HEK293 (cell line): ENCODE measurements around the gene MARVELD3.
A peak's percentile ranks its signal among the peaks of the same experiment; 100 is the strongest.

ENCODE experiments used
- CTCF ChIA-PET: fragments of 350-600 bp; formaldehyde crosslinking; extraction: SDS; loops from one replicate; lab custom pipeline; 2021; ENCODE audit warnings: antibody characterized with exemption; lab: Yijun Ruan, JAX
- POLR2A ChIA-PET: fragments of 300-600 bp; formaldehyde crosslinking; extraction: SDS; loops from one replicate; lab custom pipeline; 2020; ENCODE audit warnings: antibody characterized with exemption, inconsistent platforms; lab: Yijun Ruan, JAX
- H3K27ac ChIP-seq: fragments of 200-500 bp; sonication (Bioruptor generic); 2 replicates; pipeline ENCODE4 v1.5.1; 2014; ENCODE audit warnings: low read depth, low read length, control low read depth, inconsistent platforms; ENCODE audit errors: extremely low read depth
- H3K36me3 ChIP-seq, 2 experiments: fragments of 200-500 bp in 1 of 2; sonication (Bioruptor generic) in 1 of 2; 1 replicate in 1 of 2; 2 replicates in 1 of 2; pipeline ENCODE4 v1.5.1; 2014 to 2017; ENCODE audit warnings: inconsistent platforms in 2 of 2, low read length in 2 of 2; ENCODE audit not compliant: control insufficient read depth in 2 of 2, insufficient read depth in 1 of 2
- H3K4me1 ChIP-seq: fragments of 200-500 bp; sonication (Bioruptor generic); 2 replicates; pipeline ENCODE4 v1.5.1; 2014; ENCODE audit warnings: mild to moderate bottlenecking, low read length, inconsistent platforms; ENCODE audit not compliant: control insufficient read depth, insufficient read depth
- H3K4me3 ChIP-seq: 2 replicates; pipeline ENCODE4 v1.5.1; 2011; ENCODE audit warnings: low read depth, mild to moderate bottlenecking, control low read depth, low read length, moderate library complexity
- H3K9me3 ChIP-seq: fragments of 200-500 bp; sonication (Bioruptor generic); 2 replicates; pipeline ENCODE4 v1.5.1; 2014; ENCODE audit warnings: low read depth, low read length, inconsistent platforms; ENCODE audit not compliant: control insufficient read depth, insufficient read depth
- ZNF174 ChIP-seq: fragments of 450-650 bp; formaldehyde crosslinking; IDR thresholded peaks from 2 replicates; pipeline ENCODE4 v1.5.0; 2017; ENCODE audit warnings: missing biosample characterization, mild to moderate bottlenecking, missing genetic modification characterization
- ZNF416 ChIP-seq: fragments of 450-650 bp; formaldehyde crosslinking; IDR thresholded peaks from 2 replicates; pipeline ENCODE4 v1.5.1; 2016; ENCODE audit warnings: missing biosample characterization, missing genetic modification characterization
- ZNF530 ChIP-seq: fragments of 450-650 bp; formaldehyde crosslinking; IDR thresholded peaks from 2 replicates; pipeline ENCODE4 v1.5.1; 2016; ENCODE audit warnings: low read depth, missing biosample characterization, missing genetic modification characterization
- ZNF544 ChIP-seq: fragments of 450-650 bp; formaldehyde crosslinking; IDR thresholded peaks from 2 replicates; pipeline ENCODE4 v1.5.0; 2017; ENCODE audit warnings: missing biosample characterization, missing genetic modification characterization
- ZNF623 ChIP-seq: fragments of 450-650 bp; formaldehyde crosslinking; IDR thresholded peaks from 2 replicates; pipeline ENCODE4 v1.5.1; 2016; ENCODE audit warnings: missing biosample characterization, missing genetic modification characterization
- ZNF654 ChIP-seq: fragments of 450-650 bp; formaldehyde crosslinking; IDR thresholded peaks from 2 replicates; pipeline ENCODE4 v1.5.1; 2016; ENCODE audit warnings: low read depth, missing biosample characterization, missing genetic modification characterization
- TF ChIP-seq, protein P1 (sequence below): fragments of 450-650 bp; formaldehyde crosslinking; IDR thresholded peaks from 2 replicates; pipeline ENCODE4 v1.5.1; 2016; ENCODE audit warnings: missing biosample characterization, missing genetic modification characterization, low read depth
- TF ChIP-seq, protein P2 (sequence below): fragments of 450-650 bp; formaldehyde crosslinking; IDR thresholded peaks from 2 replicates; pipeline ENCODE4 v1.5.1; 2016; ENCODE audit warnings: missing biosample characterization, missing genetic modification characterization
- TF ChIP-seq, protein P3 (sequence below): fragments of 450-650 bp; formaldehyde crosslinking; IDR thresholded peaks from 2 replicates; pipeline ENCODE4 v1.5.1; 2017; ENCODE audit warnings: missing biosample characterization, missing genetic modification characterization
- TF ChIP-seq, protein P4 (sequence below): fragments of 450-650 bp; formaldehyde crosslinking; IDR thresholded peaks from 2 replicates; pipeline ENCODE4 v1.5.1; 2017; ENCODE audit warnings: missing biosample characterization, missing genetic modification characterization

MARVELD3 gene

DNA sequence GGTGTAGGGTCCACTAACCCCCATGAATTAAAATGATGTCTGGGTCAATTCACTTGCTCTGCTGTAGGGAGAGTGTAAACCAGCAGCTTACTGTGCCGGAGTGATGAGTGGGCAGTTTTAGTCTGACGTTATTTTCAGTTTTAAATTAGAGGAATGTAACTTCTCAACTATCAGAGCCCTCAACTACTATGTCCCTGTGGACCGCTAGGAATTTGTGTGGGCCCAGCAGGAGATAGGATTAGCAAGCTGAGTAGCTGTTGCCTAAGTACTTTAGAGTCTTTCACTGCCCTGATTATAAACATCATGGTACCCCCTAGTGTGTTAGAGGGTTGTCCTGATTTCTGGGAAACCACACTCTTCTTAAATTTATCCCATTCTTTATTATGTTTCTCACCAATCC is 11.4 kb downstream of the MARVELD3 start (continued):
- TF ChIP-seq, protein P1, sequence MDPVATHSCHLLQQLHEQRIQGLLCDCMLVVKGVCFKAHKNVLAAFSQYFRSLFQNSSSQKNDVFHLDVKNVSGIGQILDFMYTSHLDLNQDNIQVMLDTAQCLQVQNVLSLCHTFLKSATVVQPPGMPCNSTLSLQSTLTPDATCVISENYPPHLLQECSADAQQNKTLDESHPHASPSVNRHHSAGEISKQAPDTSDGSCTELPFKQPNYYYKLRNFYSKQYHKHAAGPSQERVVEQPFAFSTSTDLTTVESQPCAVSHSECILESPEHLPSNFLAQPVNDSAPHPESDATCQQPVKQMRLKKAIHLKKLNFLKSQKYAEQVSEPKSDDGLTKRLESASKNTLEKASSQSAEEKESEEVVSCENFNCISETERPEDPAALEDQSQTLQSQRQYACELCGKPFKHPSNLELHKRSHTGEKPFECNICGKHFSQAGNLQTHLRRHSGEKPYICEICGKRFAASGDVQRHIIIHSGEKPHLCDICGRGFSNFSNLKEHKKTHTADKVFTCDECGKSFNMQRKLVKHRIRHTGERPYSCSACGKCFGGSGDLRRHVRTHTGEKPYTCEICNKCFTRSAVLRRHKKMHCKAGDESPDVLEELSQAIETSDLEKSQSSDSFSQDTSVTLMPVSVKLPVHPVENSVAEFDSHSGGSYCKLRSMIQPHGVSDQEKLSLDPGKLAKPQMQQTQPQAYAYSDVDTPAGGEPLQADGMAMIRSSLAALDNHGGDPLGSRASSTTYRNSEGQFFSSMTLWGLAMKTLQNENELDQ, result no peak

DNA sequence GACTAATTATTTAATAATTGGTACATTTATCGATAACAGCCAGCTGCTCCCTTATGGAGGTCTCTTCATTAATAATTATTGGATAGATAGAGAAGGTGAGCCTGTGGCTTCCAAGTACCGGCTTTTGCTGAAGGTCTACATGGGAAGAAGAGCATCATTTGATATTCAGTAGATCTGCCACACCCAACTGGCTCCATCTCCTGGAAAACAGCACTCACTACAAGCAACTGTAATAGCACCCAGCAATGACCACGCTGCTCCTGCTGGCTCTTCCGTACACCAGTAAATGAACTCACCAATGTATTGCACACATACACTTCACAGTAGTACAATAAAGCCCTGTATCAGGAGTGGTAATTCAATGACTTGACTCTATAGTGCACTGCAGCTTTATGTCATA is 19.5 kb downstream of the MARVELD3 start:
- Histone ChIP-seq H3K9me3 (no peaks in the 10 kb centered on the region), H3K4me1 (no peaks in the 10 kb centered on the region), H3K27ac (no peak overlapping the region), H3K36me3 (peaks cover 0 to 41% of the 10 kb centered on the region in 2 experiments; a peak in 2 of 3 replicates), H3K4me3 (no peak overlapping the region)
- POLR2A ChIA-PET, result no interaction called here
- TF ChIP-seq ZNF654, result peak; percentile 44
- TF ChIP-seq, protein P2, sequence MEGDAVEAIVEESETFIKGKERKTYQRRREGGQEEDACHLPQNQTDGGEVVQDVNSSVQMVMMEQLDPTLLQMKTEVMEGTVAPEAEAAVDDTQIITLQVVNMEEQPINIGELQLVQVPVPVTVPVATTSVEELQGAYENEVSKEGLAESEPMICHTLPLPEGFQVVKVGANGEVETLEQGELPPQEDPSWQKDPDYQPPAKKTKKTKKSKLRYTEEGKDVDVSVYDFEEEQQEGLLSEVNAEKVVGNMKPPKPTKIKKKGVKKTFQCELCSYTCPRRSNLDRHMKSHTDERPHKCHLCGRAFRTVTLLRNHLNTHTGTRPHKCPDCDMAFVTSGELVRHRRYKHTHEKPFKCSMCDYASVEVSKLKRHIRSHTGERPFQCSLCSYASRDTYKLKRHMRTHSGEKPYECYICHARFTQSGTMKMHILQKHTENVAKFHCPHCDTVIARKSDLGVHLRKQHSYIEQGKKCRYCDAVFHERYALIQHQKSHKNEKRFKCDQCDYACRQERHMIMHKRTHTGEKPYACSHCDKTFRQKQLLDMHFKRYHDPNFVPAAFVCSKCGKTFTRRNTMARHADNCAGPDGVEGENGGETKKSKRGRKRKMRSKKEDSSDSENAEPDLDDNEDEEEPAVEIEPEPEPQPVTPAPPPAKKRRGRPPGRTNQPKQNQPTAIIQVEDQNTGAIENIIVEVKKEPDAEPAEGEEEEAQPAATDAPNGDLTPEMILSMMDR (tag by site-specific recombination), result peak; percentile 65
- TF ChIP-seq, protein P3, sequence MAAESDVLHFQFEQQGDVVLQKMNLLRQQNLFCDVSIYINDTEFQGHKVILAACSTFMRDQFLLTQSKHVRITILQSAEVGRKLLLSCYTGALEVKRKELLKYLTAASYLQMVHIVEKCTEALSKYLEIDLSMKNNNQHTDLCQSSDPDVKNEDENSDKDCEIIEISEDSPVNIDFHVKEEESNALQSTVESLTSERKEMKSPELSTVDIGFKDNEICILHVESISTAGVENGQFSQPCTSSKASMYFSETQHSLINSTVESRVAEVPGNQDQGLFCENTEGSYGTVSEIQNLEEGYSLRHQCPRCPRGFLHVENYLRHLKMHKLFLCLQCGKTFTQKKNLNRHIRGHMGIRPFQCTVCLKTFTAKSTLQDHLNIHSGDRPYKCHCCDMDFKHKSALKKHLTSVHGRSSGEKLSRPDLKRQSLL (tag by site-specific recombination), result no peak
- CTCF ChIA-PET, result interaction anchor here (0.6 to 2.3 kb wide), 8 partner anchors 17 to 334 kb away, joined by 3 to 9 read pairs (median 4); no protein-coding TSS in a partner anchor

DNA sequence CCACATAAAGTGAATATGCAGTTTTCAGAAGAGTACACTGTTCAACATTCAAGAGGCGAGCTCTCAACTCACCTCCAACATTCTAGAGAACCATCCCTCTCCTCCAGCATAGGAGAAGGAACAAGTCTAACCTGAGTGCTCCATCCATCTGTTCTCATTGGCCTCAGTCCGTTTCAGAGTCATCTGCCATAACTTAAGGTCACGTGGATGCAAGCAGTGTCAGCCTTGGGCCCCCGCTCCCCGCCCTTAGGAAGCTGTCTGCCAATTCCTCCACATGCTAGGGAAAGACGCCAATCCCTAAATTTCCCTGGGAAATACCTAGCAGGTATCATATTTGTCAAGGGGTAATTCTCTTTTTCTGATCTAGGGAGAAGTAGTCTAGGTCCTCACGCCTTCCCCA is 21.4 kb downstream of the MARVELD3 start:
- no peak for TF ChIP-seq ZNF416 (tag by site-specific recombination)

DNA sequence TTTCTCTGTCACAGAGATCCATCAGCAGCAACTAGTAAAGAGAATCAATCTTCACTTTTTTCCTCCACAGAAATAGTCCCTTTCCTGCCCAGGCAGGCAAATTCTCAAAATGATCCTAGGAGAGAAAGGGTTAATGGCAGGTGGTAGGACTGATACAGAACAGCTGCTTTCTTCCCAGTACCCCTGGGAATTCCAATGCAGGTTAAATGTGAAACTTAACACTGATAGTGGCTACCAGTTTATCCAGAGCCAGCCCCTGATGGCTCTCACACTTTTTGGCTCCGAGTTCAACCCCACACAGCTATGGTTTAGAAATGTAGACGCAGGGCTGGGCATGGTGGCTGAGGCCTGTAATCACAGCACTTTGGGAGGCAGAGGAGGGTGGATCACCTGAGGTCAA is 22.2 kb downstream of the MARVELD3 start:
- ChIA-PET CTCF (interaction anchor here (0.6 to 1.3 kb wide), 3 partner anchors 37 to 1056 kb away, joined by 3 to 7 read pairs (median 3); no protein-coding TSS in a partner anchor), POLR2A (no interaction called here)
- Histone ChIP-seq H3K36me3 (peaks cover 6 to 62% of the 10 kb centered on the region in 2 experiments; a peak in 2 of 3 replicates), H3K27ac (no peak overlapping the region), H3K9me3 (no peaks in the 10 kb centered on the region), H3K4me3 (no peak overlapping the region)
- TF ChIP-seq ZNF174 (tag by site-specific recombination), result no peak
- TF ChIP-seq, protein P4, sequence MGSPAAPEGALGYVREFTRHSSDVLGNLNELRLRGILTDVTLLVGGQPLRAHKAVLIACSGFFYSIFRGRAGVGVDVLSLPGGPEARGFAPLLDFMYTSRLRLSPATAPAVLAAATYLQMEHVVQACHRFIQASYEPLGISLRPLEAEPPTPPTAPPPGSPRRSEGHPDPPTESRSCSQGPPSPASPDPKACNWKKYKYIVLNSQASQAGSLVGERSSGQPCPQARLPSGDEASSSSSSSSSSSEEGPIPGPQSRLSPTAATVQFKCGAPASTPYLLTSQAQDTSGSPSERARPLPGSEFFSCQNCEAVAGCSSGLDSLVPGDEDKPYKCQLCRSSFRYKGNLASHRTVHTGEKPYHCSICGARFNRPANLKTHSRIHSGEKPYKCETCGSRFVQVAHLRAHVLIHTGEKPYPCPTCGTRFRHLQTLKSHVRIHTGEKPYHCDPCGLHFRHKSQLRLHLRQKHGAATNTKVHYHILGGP (tag by site-specific recombination), result no peak
- TF ChIP-seq ZNF530 (tag by site-specific recombination), result no peak
- TF ChIP-seq ZNF544 (tag by site-specific recombination), result no peak
- TF ChIP-seq ZNF623 (tag by site-specific recombination), result no peak
- TF ChIP-seq, all 188 proteins: peak for 0
- no peaks in the 10 kb centered on the region for H3K4me1 ChIP-seq

More for the DNA sequence above, 21.4 kb downstream of the MARVELD3 start:
- ChIA-PET POLR2A (interaction anchor here (0.6 kb wide), 1 partner anchor 8 kb away, joined by 3 read pairs; no protein-coding TSS in a partner anchor), CTCF (interaction anchor here (0.7 to 1.3 kb wide), 3 partner anchors 36 to 46 kb away, joined by 3 to 7 read pairs (median 3); no protein-coding TSS in a partner anchor)
- H3K27ac ChIP-seq, result no peak overlapping the region
- no peaks in the 10 kb centered on the region for H3K9me3 ChIP-seq
- no peak overlapping the region for H3K4me3 ChIP-seq
- H3K36me3 ChIP-seq, result peaks cover 6 to 54% of the 10 kb centered on the region in 2 experiments; a peak in 2 of 3 replicates
- no peaks in the 10 kb centered on the region for H3K4me1 ChIP-seq
